GM12878 (cell line): ENCODE measurements around the gene ASH1L. TPM values are rescaled to one million over a fixed set of nuclear protein-coding genes. Genes with fewer than 3 reads are reported as not detected.

ENCODE experiments used
- ATAC-seq: fragments of 200-7000 bp; cut with Tn5 transposase; 3 replicates; pipeline ENCODE4 v1.9.1; 2020; ENCODE audit warnings: mild to moderate bottlenecking, moderate library complexity
- BruUV-seq: library from RNA; stranded (reverse); fragments of 400-500 nt; replicated peaks from 2 replicates; lab custom pipeline; 2021; lab: Mats Ljungman, UMichigan
- CTCF ChIA-PET: fragments of 300-600 bp; sonication (Branson Sonifier 250); formaldehyde crosslinking; extraction: SDS; loops from one replicate; lab custom pipeline; 2021; ENCODE audit warnings: inconsistent platforms; lab: Yijun Ruan, JAX
- POLR2A ChIA-PET: fragments of 350-600 bp; formaldehyde crosslinking; extraction: SDS; loops from one replicate; lab custom pipeline; 2021; ENCODE audit warnings: inconsistent platforms; lab: Charles Lee
- RAD21 ChIA-PET: fragments of 300-600 bp; sonication (Branson Sonifier 250); formaldehyde crosslinking; loops from one replicate; lab custom pipeline; 2023; ENCODE audit warnings: antibody characterized with exemption; ENCODE audit not compliant: unreplicated experiment; lab: Charles Lee
- SMC1A ChIA-PET: fragments of 300-600 bp; sonication (Branson Sonifier 250); formaldehyde crosslinking; loops from one replicate; lab custom pipeline; 2023; ENCODE audit not compliant: unreplicated experiment, uncharacterized antibody; lab: Charles Lee
- DNase-seq: peaks from one replicate; pipeline ENCODE4 v3.0.0-alpha.2; 2011; ENCODE audit warnings: low read depth, low spot score
- FAIRE-seq: peaks from 3 replicates; lab custom pipeline; 2011; peaks lifted over from hg19 to GRCh38; lab: Jason Lieb, UNC
- H2AFZ ChIP-seq: 2 replicates; pipeline ENCODE4 v1.6.0; 2011; ENCODE audit warnings: low read depth, low read length, control low read depth; ENCODE audit not compliant: control insufficient read depth
- H3K27ac ChIP-seq: 2 replicates; pipeline ENCODE4 v1.5.1; 2011; ENCODE audit warnings: control low read depth; ENCODE audit not compliant: control insufficient read depth, insufficient read depth
- H3K27me3 ChIP-seq, 2 experiments: replicated peaks in 1 of 2; 2 replicates each; pipeline versions ENCODE4 v1.6.0 to v1.6.1; 2011; ENCODE audit warnings: low read length in 1 of 2; ENCODE audit not compliant: control insufficient read depth in 2 of 2, insufficient read depth in 2 of 2
- H3K36me3 ChIP-seq, 2 experiments: 2 replicates each; pipeline ENCODE4 v1.5.1; 2011; ENCODE audit warnings: low read length in 1 of 2; ENCODE audit not compliant: control insufficient read depth in 2 of 2, insufficient read depth in 2 of 2
- H3K4me1 ChIP-seq: 2 replicates; pipeline ENCODE4 v1.6.1; 2011; ENCODE audit warnings: mild to moderate bottlenecking, low read length, moderate library complexity, mixed read lengths; ENCODE audit not compliant: control insufficient read depth, insufficient read depth
- H3K4me2 ChIP-seq: 2 replicates; pipeline ENCODE4 v1.6.0; 2011; ENCODE audit warnings: control low read depth; ENCODE audit not compliant: control insufficient read depth, insufficient read depth
- H3K4me3 ChIP-seq: fragments of 200-600 bp; sonication (generic); 2 replicates; pipeline ENCODE4 v1.5.1; 2016
- H3K79me2 ChIP-seq: 2 replicates; pipeline ENCODE4 v1.6.0; 2011; ENCODE audit warnings: low read length; ENCODE audit not compliant: control insufficient read depth, insufficient read depth
- H3K9ac ChIP-seq: 2 replicates; pipeline ENCODE4 v1.8.0; 2011; ENCODE audit warnings: low read length, control low read depth, mixed read lengths; ENCODE audit not compliant: control insufficient read depth, insufficient read depth
- H3K9me3 ChIP-seq: replicated peaks from 3 replicates; pipeline ENCODE4 v1.5.1; 2011; ENCODE audit warnings: mild to moderate bottlenecking, low read length; ENCODE audit not compliant: control insufficient read depth, insufficient read depth
- H4K20me1 ChIP-seq: 2 replicates; pipeline ENCODE4 v1.6.0; 2011; ENCODE audit not compliant: control insufficient read depth, insufficient read depth
- ATF3 ChIP-seq: IDR thresholded peaks from 2 replicates; pipeline ENCODE4 v1.6.1; 2011; ENCODE audit warnings: low read depth, mild to moderate bottlenecking, low read length, moderate library complexity, borderline replicate concordance; ENCODE audit errors: extremely low read depth
- CREM ChIP-seq: IDR thresholded peaks from 2 replicates; pipeline ENCODE4 v1.6.1; 2014; ENCODE audit warnings: antibody characterized with exemption, low read depth
- FOS ChIP-seq: IDR thresholded peaks from 3 replicates; pipeline ENCODE4 v1.6.1; 2011; ENCODE audit warnings: borderline replicate concordance; ENCODE audit not compliant: insufficient read length; ENCODE audit errors: extremely low read depth
- FOXK2 ChIP-seq: fragments of 450-650 bp; IDR thresholded peaks from 2 replicates; pipeline ENCODE4 v1.6.1; 2017; ENCODE audit warnings: mild to moderate bottlenecking, moderate library complexity
- FOXM1 ChIP-seq: IDR thresholded peaks from 2 replicates; pipeline ENCODE4 v1.6.1; 2012; ENCODE audit warnings: low read depth, mild to moderate bottlenecking, inconsistent platforms, low read length, moderate library complexity
- HCFC1 ChIP-seq: fragments of 150-350 bp; IDR thresholded peaks from 2 replicates; pipeline ENCODE4 v1.6.1; 2014; ENCODE audit warnings: low read length
- HDAC2 ChIP-seq: fragments of 200-600 bp; sonication (generic); IDR thresholded peaks from 2 replicates; pipeline ENCODE4 v1.6.1; 2017
- HSF1 ChIP-seq: fragments of 150-350 bp; IDR thresholded peaks from 2 replicates; pipeline ENCODE4 v1.6.1; 2014; ENCODE audit warnings: mild to moderate bottlenecking, low read depth, low read length
- POLR2A ChIP-seq: IDR thresholded peaks from 2 replicates; pipeline ENCODE4 v1.6.1; 2011; ENCODE audit warnings: low read depth, mild to moderate bottlenecking, low read length
- POLR2AphosphoS2 ChIP-seq: IDR thresholded peaks from 2 replicates; pipeline ENCODE4 v1.6.1; 2011; ENCODE audit warnings: low read depth, mild to moderate bottlenecking, low read length, improper control_type of control experiment, moderate library complexity
- RAD21 ChIP-seq: IDR thresholded peaks from 2 replicates; pipeline ENCODE4 v1.6.1; 2011; ENCODE audit warnings: mild to moderate bottlenecking, low read depth, low read length, moderate library complexity; ENCODE audit not compliant: insufficient read depth
- RB1 ChIP-seq: fragments of 450-650 bp; formaldehyde crosslinking; IDR thresholded peaks from 2 replicates; pipeline ENCODE4 v1.6.1; 2017; ENCODE audit warnings: mild to moderate bottlenecking, borderline replicate concordance
- RBBP5 ChIP-seq: fragments of 200-600 bp; sonication (generic); conservative IDR thresholded peaks from 2 replicates; pipeline ENCODE4 v1.6.1; 2016
- RELA ChIP-seq: fragments of 450-650 bp; IDR thresholded peaks from 2 replicates; pipeline ENCODE4 v1.8.0; 2014; ENCODE audit warnings: borderline replicate concordance; ENCODE audit not compliant: partially characterized antibody
- SPI1 ChIP-seq: IDR thresholded peaks from 2 replicates; pipeline ENCODE4 v1.6.1; 2011; ENCODE audit warnings: low read depth, mild to moderate bottlenecking, low read length, moderate library complexity, borderline replicate concordance; ENCODE audit not compliant: insufficient read depth
- TCF3 ChIP-seq: IDR thresholded peaks from 2 replicates; pipeline ENCODE4 v1.6.1; 2012; ENCODE audit warnings: low read depth, mild to moderate bottlenecking, low read length, borderline replicate concordance; ENCODE audit not compliant: insufficient read depth
- WGBS: methylation state at CpG from one replicate; pipeline ENCODE4 v1.1.6; 2016; ENCODE audit warnings: low lambda C conversion rate; ENCODE audit not compliant: insufficient replicate concordance, insufficient coverage; ENCODE audit errors: missing lambda C conversion rate; 5-methylcytosine and 5-hydroxymethylcytosine counted together
- in situ Hi-C: fragments of 300-500 bp; cut with MboI; formaldehyde crosslinking; loops from 9 replicates; pipeline ENCODE4 v1.14.3; 2018; ENCODE audit warnings: mixed read lengths
- intact Hi-C: fragments of 100-400 bp; cut with micrococcal nuclease; formaldehyde crosslinking; loops from one replicate; pipeline ENCODE4 v1.14.2; 2022; ENCODE audit not compliant: unreplicated experiment
- polyA plus RNA-seq, 11 experiments: library from polyadenylated mRNA; depleted of rRNA in 4 of 11; unstranded in 6 of 11; stranded (reverse) in 5 of 11; fragments of >200 nt; fragmentation: Nextera tagmentation in 4 of 11; fragmentation: Illumina TruSeq in 1 of 11; extraction: Ambion mirVana in 4 of 11; extraction: Trizol in 1 of 11; gene quantifications; 1 replicate in 1 of 11; 2 replicates in 10 of 11; pipeline versions ENCODE4 v1.2.1 to v1.2.3, GENCODE V29; 2011 to 2016; ENCODE audit warnings: inconsistent platforms in 2 of 11, missing spikeins in 2 of 11, low read depth in 1 of 11
- total RNA-seq, 4 experiments: library from RNA; depleted of rRNA in 3 of 4; stranded (reverse); fragments of >200 nt in 3 of 4; fragmentation: Illumina TruSeq in 1 of 4; extraction: Trizol in 1 of 4; gene quantifications; 2 replicates each; pipeline versions ENCODE4 v1.2.1 to v1.2.3, GENCODE V29; 2013 to 2021
- TF ChIP-seq, protein P1 (sequence below): IDR thresholded peaks from 2 replicates; pipeline ENCODE4 v1.6.1; 2011; ENCODE audit warnings: borderline replicate concordance, low read depth, mild to moderate bottlenecking, moderate library complexity, low read length; ENCODE audit not compliant: insufficient read depth, poor library complexity, severe bottlenecking
- TF ChIP-seq, protein P2 (sequence below): IDR thresholded peaks from 2 replicates; pipeline ENCODE4 v1.6.1; 2012; ENCODE audit warnings: low read depth, low read length, improper control_type of control experiment

Gene ASH1L
- total and polyA plus RNA-seq, 10 of the 15 experiments (the other 5 are each of a cell fraction or from before 2014, with no cell fraction given) = 1.7 to 23.9 (median 16.6) TPM

DNA sequence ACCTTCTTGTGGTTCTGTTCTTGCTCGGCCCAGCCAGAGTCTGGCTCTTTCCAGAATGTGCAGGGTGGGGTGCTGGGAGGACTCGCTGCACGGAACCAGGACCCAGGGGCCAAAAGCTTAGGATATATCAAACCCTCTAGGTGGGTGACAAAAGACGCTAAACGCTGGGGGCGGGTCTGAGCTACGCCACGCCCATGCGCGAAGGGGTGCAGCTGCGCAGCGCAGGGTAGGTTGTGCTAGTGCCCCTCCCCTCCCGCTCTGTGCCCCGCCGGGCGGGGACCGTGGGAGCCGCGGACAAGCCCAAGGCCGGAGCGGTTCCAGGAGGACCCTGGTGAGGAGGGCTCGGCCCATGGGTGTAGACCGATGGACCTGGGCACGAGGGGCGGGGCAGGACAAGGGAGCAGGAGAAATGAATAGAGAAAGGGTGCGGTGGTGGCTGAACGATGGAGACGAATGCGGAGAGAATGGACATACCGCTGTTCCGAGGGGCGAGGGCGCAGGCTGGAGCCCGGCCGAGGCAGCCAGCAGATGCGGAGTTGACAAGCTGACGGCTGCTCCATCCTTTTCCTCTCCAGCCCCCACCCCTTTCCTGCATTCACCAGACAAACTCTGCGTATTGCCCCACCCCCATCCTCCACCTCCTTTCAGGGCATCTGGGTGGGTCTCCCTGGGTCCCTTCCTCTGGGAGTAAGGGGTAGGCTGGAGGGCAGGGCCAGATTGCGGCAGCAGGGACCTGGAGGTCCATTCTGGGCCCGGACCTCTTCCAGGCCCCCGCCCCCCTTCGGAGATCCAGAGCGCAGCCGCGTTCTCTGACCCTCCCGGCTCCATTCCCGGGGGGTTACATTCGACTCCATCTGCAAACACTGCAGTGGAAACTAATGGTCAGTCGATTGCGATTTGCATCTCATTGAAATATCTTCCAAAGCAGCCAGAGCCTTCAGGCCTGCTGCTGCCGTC lies 241.7 kb downstream of the ASH1L start, which contains the start of gene RUSC1 (continued):
- TF ChIP-seq ATF3 = no peak
- TF ChIP-seq POLR2AphosphoS2 = peak; percentile 72; the same call in 1 of the 2 replicates
- TF ChIP-seq, protein P1, sequence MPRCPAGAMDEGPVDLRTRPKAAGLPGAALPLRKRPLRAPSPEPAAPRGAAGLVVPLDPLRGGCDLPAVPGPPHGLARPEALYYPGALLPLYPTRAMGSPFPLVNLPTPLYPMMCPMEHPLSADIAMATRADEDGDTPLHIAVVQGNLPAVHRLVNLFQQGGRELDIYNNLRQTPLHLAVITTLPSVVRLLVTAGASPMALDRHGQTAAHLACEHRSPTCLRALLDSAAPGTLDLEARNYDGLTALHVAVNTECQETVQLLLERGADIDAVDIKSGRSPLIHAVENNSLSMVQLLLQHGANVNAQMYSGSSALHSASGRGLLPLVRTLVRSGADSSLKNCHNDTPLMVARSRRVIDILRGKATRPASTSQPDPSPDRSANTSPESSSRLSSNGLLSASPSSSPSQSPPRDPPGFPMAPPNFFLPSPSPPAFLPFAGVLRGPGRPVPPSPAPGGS = peak; percentile 78
- TF ChIP-seq, protein P2, sequence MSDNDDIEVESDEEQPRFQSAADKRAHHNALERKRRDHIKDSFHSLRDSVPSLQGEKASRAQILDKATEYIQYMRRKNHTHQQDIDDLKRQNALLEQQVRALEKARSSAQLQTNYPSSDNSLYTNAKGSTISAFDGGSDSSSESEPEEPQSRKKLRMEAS = no peak

DNA sequence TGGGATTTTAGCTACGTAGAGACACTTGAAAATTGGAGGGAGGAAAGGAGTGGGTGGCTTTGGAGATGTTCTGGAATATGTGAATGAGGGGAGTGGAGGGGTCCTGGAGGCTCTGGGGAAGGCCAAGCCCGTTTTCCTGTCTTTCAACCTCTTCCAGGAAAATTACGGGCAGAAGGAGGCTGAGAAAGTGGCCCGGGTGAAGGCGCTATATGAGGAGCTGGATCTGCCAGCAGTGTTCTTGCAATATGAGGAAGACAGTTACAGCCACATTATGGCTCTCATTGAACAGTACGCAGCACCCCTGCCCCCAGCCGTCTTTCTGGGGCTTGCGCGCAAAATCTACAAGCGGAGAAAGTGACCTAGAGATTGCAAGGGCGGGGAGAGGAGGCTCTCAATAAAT lies 242.4 kb downstream of the ASH1L start:
- intact Hi-C loops = loop anchor here (5.0 kb wide), 1 partner anchor 272 kb away; no protein-coding TSS in a partner anchor
- no peaks in the 10 kb centered on the region for H4K20me1 ChIP-seq
- ChIA-PET CTCF (interaction anchor here (1.5 to 9.6 kb wide), 3 partner anchors 14 to 272 kb away, joined by 3 to 225 read pairs (median 37); partner anchors contain the start of genes ENTREP3 and FDPS), RAD21 (interaction anchor here (1.0 to 5.4 kb wide), 3 partner anchors 12 to 69 kb away, joined by 3 to 81 read pairs (median 3); partner anchors contain the start of gene FDPS), SMC1A (interaction anchor here (1.1 to 6.8 kb wide), 3 partner anchors 8 to 69 kb away, joined by 3 to 57 read pairs (median 9); no protein-coding TSS in a partner anchor), POLR2A (interaction anchor here (0.6 to 1.3 kb wide), 2 partner anchors 12 to 181 kb away, joined by 3 read pairs; partner anchors contain the start of gene FDPS)
- peaks cover 7% of the 10 kb centered on the region for H3K4me1 ChIP-seq
- BruUV-seq = no TSS peak
- ATAC-seq (no peak), DNase-seq (no peak), FAIRE-seq (no peak)
- in situ Hi-C loops = no loop called here
- no peaks in the 10 kb centered on the region; the same call in none of the 2 replicates for H3K79me2 ChIP-seq
- H2AFZ ChIP-seq = no peak overlapping the region
- H3K36me3 ChIP-seq = peaks cover 7 to 20% of the 10 kb centered on the region in 2 experiments
- peak overlapping the region; percentile 19; the same call in 1 of the 2 replicates for H3K4me2 ChIP-seq
- H3K4me3 ChIP-seq = peak overlapping the region; percentile 45; the same call in 1 of the 2 replicates
- no peak overlapping the region for H3K9ac ChIP-seq
- H3K27ac ChIP-seq = no peak overlapping the region
- H3K27me3 ChIP-seq = no peaks in the 10 kb centered on the region
- WGBS = 78% methylated on average over 11 of the region's 11 CpGs
- H3K9me3 ChIP-seq = no peaks in the 10 kb centered on the region
- no peak for TF ChIP-seq HCFC1
- TF ChIP-seq CREM = no peak
- no peak for TF ChIP-seq RBBP5
- no peak for TF ChIP-seq RAD21
- no peak for TF ChIP-seq RELA
- no peak for TF ChIP-seq FOXK2
- TF ChIP-seq POLR2A = no peak
- TF ChIP-seq TCF3 = no peak
- no peak for TF ChIP-seq HSF1
- TF ChIP-seq FOS = no peak
- TF ChIP-seq FOXM1 = no peak
- no peak for TF ChIP-seq RB1
- TF ChIP-seq SPI1 = no peak
- TF ChIP-seq HDAC2 = no peak
